ENCODE measurements around the gene AP1M1.

AP1M1 gene

GRCh38 chr19:16198370-16198651, 600 bp downstream of the AP1M1 start:
- no peak for DNase-seq (ENCODE audit: insufficient read length, low spot score)
- no peak for FAIRE-seq
- TF ChIP-seq POLR2A (IDR thresholded peaks at IDR 0.05; ENCODE audit: low read depth, low read length) = no peak

- FAIRE-seq = no peak
Measured at GRCh38 chr19:16199275-16199932, 1.7 kb downstream of the AP1M1 start.

GRCh38 chr19:16200038-16201010, 2.6 kb downstream of the AP1M1 start:
- TF ChIP-seq POLR2A (IDR thresholded peaks at IDR 0.05; ENCODE audit: low read depth, low read length) = no peak
- DNase-seq (ENCODE audit: insufficient read length, low spot score) = no peak
- FAIRE-seq = no peak

More at GRCh38 chr19:16199275-16199932, 1.7 kb downstream of the AP1M1 start:
- no peak for DNase-seq (ENCODE audit: insufficient read length, low spot score)
- TF ChIP-seq POLR2A (IDR thresholded peaks at IDR 0.05; ENCODE audit: low read depth, low read length) = no peak

- TF ChIP-seq POLR2A (IDR thresholded peaks at IDR 0.05; ENCODE audit: low read depth, low read length) = no peak
- FAIRE-seq (no peak), DNase-seq (ENCODE audit: insufficient read length, low spot score) (no peak)
Measured at GRCh38 chr19:16201011-16201391, 3.3 kb downstream of the AP1M1 start.

GRCh38 chr19:16202320-16203255, 4.9 kb downstream of the AP1M1 start:
- DNase-seq (ENCODE audit: insufficient read length, low spot score) (no peak), FAIRE-seq (no peak)
- no peak for TF ChIP-seq POLR2A (IDR thresholded peaks at IDR 0.05; ENCODE audit: low read depth, low read length)

- DNase-seq (ENCODE audit: insufficient read length, low spot score) (no peak), FAIRE-seq (no peak)
- TF ChIP-seq POLR2A (IDR thresholded peaks at IDR 0.05; ENCODE audit: low read depth, low read length) = no peak
Measured at GRCh38 chr19:16203256-16204004, 5.7 kb downstream of the AP1M1 start.

- FAIRE-seq (no peak), DNase-seq (ENCODE audit: insufficient read length, low spot score) (no peak)
- TF ChIP-seq POLR2A (IDR thresholded peaks at IDR 0.05; ENCODE audit: low read depth, low read length) = no peak
Measured at GRCh38 chr19:16204005-16204294, 6.2 kb downstream of the AP1M1 start.

DNA sequence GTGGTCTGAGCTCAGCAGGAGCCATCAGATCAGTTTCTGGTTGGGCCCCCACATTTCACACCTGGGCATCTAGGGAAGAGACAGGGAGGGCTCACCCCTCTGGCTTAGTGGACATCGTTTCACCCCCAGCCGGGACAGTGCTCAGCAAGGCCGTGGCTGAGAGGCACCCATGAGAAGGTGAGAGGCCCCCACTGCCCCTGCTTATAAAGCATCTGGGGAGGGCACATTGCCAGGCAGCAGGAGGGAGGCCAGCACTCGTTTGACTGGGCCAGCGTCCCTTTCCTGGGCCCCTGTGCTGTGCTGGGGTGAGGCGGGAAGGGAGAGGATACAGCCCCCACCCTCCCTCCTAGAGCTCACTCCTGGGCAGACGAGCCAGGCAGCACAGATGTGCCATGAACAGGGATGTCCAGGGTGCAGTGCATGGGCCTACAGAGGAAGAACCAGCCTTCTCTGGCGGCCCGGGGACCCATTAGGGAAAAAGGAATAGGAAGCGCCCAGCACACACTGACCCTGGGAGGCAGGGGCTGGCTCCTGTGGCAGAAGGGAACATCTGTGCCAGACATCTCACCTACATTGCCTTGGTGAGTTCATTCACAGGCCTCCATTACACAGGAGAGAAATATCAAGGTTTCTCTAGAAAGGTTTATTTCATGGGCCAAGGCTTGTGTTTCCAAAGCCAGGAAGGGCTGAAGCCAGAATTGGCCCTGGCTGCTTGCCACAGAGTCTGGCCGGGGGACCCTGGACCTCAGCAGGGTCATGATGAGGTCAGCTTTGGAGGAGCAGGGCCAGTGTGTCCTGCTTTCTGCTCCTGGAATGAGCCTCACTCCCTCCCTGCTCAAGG, 7.7 kb downstream of the AP1M1 start:
- FAIRE-seq = no peak
- no peak for TF ChIP-seq POLR2A (IDR thresholded peaks at IDR 0.05; ENCODE audit: low read depth, low read length)
- no peak for DNase-seq (ENCODE audit: insufficient read length, low spot score)

DNA sequence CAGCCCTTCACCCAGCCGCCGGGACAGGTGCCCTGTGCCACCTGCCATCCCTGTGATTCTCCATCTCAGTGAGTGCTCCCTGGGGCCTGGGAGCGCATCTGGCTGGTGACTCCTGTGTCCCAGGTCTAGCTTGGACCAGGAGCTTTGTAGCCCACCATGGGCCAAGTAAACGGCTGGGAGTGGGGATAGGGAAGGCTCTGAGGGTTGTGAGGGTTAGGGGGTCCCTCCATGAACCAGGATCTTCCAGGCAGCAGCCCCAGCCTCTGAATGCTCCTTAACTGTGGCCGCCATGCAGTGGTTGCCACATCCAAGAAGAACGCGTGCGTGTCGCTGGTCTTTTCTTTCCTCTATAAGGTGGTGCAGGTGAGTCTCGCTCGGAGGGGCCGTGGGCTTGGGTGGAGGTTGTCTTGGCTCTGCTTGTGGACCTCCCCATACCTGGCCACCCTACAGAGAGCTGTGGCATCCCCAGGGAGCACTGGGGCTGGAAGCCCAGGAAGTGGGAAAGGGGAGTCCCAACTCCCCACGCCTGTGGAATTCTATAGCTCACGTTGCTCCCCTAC, 8.4 kb downstream of the AP1M1 start:
- FAIRE-seq = no peak
- TF ChIP-seq POLR2A (IDR thresholded peaks at IDR 0.05; ENCODE audit: low read depth, low read length) = no peak
- DNase-seq (ENCODE audit: insufficient read length, low spot score) = no peak

DNA sequence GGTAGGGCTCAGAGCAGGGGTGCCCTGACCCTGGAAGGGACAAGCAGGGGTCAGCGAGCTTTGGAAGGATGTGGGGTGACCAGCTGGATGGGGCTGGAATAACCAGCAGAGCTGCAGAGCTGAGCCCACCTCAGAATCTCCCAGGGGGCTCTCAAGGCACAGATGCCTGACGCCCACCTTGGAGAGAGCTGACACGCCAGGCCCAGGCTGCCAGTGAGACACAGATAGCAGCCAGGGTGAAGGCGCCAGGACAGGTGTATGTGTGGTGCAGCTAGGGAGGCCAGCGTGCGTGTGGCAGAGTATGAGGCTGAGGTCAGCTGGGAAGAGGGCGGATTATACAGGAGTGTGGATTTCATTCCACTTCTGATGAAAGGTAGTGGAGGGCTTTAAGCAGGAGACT, 8.9 kb downstream of the AP1M1 start:
- DNase-seq (ENCODE audit: insufficient read length, low spot score) (no peak), FAIRE-seq (no peak)
- no peak for TF ChIP-seq POLR2A (IDR thresholded peaks at IDR 0.05; ENCODE audit: low read depth, low read length)

DNA sequence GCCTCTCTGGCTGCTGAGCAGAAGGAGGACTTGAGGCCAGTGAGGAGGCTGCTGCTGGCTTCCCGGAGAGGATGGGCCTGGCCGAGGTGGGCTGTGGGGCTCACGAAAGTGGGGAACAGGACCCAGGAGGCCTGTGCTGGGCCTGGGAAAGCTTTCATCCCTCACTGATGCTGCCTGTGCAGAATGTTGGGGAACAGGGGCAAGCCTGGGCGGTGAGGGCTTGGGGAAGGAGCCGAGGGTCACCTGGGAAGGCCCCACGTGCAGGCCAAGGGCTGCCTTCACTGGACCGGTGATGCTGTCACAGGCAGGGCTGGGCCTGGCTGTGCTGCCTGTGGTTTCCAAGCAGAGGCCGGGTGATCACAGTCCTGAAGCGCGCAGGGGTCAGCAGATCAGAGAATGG, 9.4 kb downstream of the AP1M1 start:
- DNase-seq (ENCODE audit: insufficient read length, low spot score) = no peak
- no peak for TF ChIP-seq POLR2A (IDR thresholded peaks at IDR 0.05; ENCODE audit: low read depth, low read length)
- no peak for FAIRE-seq

GRCh38 chr19:16207490-16208025, 9.8 kb downstream of the AP1M1 start:
- FAIRE-seq (no peak), DNase-seq (ENCODE audit: insufficient read length, low spot score) (no peak)
- no peak for TF ChIP-seq POLR2A (IDR thresholded peaks at IDR 0.05; ENCODE audit: low read depth, low read length)

All from H54 (cell line).